GM10266 (cell line): ENCODE data around the gene BBS5.
A peak's percentile ranks its signal among the peaks of the same experiment; 100 is the strongest.

Source experiments
- DNase-seq: peaks from one replicate; pipeline ENCODE4 v3.0.0; 2012; ENCODE audit errors: extremely low spot score
- TF ChIP-seq, protein P1 (sequence below): IDR thresholded peaks from 2 replicates; pipeline ENCODE4 v1.5.1; 2012; ENCODE audit warnings: mild to moderate bottlenecking, low read depth; ENCODE audit not compliant: control insufficient read depth, insufficient read depth; ENCODE audit errors: missing control alignments

Gene BBS5

DNA sequence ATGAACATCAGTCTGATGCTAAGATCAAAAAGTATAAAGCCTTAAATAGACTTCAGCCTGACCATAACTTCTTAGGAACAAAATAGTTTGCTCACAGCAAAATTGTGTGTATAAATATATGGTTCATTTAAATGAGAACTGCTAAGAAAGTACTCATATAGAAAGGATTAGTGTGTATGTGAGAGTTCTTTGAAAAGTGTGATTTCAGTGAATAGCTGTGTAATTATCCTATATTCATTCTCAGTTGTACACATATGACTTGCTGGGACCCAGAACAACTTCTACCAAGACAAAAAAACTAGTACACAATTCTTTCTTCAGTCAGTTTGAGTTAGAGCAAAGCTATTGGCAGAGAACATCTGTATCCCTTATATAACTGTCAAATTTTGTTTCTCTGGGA is 7.2 kb downstream of the BBS5 start:
- TF ChIP-seq, protein P1, sequence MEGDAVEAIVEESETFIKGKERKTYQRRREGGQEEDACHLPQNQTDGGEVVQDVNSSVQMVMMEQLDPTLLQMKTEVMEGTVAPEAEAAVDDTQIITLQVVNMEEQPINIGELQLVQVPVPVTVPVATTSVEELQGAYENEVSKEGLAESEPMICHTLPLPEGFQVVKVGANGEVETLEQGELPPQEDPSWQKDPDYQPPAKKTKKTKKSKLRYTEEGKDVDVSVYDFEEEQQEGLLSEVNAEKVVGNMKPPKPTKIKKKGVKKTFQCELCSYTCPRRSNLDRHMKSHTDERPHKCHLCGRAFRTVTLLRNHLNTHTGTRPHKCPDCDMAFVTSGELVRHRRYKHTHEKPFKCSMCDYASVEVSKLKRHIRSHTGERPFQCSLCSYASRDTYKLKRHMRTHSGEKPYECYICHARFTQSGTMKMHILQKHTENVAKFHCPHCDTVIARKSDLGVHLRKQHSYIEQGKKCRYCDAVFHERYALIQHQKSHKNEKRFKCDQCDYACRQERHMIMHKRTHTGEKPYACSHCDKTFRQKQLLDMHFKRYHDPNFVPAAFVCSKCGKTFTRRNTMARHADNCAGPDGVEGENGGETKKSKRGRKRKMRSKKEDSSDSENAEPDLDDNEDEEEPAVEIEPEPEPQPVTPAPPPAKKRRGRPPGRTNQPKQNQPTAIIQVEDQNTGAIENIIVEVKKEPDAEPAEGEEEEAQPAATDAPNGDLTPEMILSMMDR, result no peak
- no peak for DNase-seq

DNA sequence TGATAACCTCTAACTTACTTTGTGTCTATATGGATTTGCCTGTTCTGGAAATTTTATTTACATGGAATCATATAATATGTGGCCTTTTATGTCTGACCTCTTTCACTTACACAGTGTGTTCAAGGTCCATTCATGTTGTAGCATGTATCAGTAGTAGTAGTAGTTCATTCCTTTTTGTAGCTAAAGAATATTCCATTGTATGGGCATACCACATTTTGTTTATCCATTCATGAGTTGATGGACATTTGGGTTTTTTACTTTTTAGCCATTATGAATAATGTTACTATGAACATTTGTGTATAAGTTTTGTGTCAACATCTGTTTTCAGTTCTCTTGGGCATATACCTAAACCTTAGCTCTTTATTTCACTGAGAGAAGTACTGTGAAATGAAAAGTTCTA is 11.5 kb downstream of the BBS5 start:
- DNase-seq, result no peak
- TF ChIP-seq, protein P1, result no peak

DNA sequence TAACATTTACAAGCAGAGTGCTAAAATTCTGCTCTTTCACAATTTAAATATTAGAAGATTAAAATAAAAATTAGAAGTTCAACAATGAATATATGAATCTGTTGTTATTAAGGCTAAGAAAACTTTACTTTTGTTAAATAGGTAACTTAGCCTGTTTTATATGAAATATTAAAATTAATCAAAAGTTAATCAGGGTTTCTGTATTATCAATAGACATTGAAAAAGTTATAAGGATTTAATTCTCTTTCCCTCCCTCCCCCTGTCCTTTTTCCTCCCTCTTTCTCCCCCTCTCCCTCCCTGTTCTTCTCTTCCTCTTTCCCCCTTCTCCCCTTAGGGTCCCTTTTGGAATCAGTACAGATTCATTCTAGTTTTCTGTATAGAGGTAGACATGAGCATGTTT is 12.1 kb downstream of the BBS5 start:
- DNase-seq, result no peak
- TF ChIP-seq, protein P1, result no peak

DNA sequence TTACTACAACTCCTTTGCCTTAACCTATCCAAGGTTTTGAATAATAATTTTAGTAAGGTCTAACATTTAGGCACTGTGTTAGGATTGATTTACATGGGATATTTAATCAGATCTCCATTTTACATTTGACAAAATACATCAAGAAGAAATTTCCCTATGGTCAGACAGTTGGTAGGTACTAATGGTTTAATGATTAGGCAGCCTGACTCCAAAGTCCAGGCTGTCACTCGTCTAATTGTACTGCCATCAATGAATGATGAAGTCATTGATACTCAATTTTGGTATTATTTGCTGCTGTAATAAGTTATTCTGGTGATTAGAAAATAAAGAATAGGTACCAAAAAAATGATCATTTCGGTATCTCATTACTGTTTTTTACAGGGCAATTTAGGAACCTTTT is 14.1 kb downstream of the BBS5 start:
- no peak for DNase-seq
- TF ChIP-seq, protein P1, result no peak

DNA sequence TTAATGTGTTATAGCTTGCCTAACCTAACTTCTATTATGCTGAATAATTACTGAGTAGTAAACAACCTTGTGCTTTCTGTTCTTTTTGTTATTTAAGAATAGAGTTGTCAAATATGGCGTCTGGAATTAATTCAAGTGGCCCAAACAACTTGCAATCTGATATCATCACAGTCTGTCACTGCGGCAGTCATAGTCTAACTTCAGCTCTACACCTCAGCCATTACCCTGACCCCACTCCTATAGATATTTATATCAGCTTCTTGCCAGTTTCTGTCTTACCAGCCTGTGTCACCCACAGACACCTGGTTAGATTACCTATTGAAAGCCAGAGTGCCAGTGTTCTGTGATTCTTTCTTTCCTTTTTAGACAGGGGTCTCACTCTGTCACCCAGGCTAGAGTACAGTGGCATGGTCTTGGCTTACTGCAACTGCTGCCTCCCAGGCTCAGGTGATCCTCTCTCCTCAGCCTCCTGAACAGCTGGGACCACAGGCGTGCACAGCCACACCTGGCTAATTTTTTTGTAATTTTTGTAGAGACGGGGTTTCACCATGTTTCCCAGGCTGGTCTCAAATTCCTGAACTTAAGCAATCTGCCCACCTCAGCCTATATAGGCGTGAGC is 16.1 kb downstream of the BBS5 start:
- DNase-seq, result no peak
- TF ChIP-seq, protein P1, result no peak

DNA sequence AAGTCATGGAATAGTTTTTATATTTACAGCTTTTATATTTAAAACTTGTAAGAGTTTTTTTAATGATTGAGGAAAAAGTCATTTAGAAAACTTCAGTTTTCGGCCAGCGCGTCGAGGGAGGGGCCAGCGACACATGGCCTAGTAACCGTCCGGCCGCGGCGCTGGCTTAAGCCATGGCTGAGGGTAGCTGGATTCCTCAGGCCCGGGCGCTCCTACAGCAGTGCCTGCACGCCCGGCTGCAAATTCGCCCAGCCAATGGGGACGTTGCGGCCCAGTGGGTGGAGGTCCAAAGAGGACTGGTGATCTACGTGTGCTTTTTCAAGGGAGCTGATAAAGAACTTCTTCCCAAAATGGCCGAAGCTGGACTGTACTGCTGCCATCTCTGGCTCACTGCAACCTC is 25.4 kb downstream of the BBS5 start:
- DNase-seq, result no peak
- TF ChIP-seq, protein P1, result no peak

DNA sequence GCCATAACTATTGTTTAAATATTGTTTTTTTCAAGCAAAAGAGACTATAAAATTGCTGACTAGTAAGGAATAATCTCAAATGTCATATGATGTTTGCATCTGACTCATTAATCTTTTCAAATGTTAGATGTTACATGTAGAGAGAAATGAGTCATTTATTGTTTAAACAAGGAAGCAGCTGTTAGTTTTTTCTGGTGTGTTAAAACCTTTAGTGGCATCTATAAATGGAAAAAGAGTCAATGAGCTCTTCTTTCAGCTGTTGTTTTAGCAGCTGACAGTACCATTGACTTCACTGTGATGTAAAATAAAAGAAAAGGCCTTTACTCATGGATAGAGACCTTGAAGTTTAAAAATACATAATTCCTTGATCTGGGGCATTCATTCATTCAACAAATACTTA is 28.4 kb downstream of the BBS5 start:
- peak; percentile 43 for DNase-seq
- TF ChIP-seq, protein P1, result no peak
